OCI-LY1 (cell line): ENCODE results near the gene SPATA21.

ENCODE experiments used
- EZH2 ChIP-seq: fragments of 200-600 bp; sonication (generic), shearing (Covaris generic); IDR thresholded peaks from 2 replicates; pipeline ENCODE4 v1.8.0; 2017; ENCODE audit warnings: borderline replicate concordance, mixed run types, mild to moderate bottlenecking, antibody characterized with exemption, low read length, moderate library complexity, mixed read lengths
- TF ChIP-seq, protein P1 (sequence below): fragments of 200-600 bp; sonication (generic), shearing (Covaris generic); IDR thresholded peaks from 2 replicates; pipeline ENCODE4 v1.5.1; 2017; ENCODE audit warnings: mild to moderate bottlenecking, antibody characterized with exemption, low read length, moderate library complexity, mixed read lengths

DNA sequence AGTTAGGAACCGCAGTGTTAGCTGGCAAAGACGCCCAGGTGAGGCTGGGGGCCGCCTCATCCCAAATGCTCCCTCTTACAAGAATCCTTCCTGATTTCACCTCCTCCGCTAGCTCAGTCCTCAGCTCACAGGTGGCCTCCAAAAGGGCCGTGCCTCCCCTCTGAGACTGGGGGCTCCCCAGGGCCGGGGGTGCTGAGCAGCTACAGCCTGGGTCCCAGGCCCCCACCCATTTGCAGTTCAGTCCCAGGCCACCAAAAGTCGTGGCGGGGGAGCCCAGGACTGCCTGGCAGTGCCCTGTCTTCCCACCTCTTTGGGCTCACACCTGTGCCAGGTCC is 47.2 kb upstream of the SPATA21 start:
- TF ChIP-seq, protein P1, sequence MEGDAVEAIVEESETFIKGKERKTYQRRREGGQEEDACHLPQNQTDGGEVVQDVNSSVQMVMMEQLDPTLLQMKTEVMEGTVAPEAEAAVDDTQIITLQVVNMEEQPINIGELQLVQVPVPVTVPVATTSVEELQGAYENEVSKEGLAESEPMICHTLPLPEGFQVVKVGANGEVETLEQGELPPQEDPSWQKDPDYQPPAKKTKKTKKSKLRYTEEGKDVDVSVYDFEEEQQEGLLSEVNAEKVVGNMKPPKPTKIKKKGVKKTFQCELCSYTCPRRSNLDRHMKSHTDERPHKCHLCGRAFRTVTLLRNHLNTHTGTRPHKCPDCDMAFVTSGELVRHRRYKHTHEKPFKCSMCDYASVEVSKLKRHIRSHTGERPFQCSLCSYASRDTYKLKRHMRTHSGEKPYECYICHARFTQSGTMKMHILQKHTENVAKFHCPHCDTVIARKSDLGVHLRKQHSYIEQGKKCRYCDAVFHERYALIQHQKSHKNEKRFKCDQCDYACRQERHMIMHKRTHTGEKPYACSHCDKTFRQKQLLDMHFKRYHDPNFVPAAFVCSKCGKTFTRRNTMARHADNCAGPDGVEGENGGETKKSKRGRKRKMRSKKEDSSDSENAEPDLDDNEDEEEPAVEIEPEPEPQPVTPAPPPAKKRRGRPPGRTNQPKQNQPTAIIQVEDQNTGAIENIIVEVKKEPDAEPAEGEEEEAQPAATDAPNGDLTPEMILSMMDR, result no peak
- TF ChIP-seq EZH2, result no peak
